SU-DHL-6 (cell line): ENCODE data around the gene OTOF.

Experiments
- EZH2phosphoT487 ChIP-seq: fragments of 200-600 bp; sonication (generic), shearing (Covaris generic); conservative IDR thresholded peaks from 2 replicates; pipeline ENCODE4 v1.6.1; 2018; ENCODE audit warnings: mild to moderate bottlenecking, antibody characterized with exemption, low read length, moderate library complexity, mixed read lengths
- TF ChIP-seq, protein P1 (sequence below): fragments of 200-600 bp; sonication (generic); IDR thresholded peaks from one replicate; pipeline ENCODE4 v1.5.1; 2017; ENCODE audit warnings: antibody characterized with exemption, mild to moderate bottlenecking, low read length, moderate library complexity; ENCODE audit not compliant: insufficient read depth, poor library complexity, severe bottlenecking

DNA sequence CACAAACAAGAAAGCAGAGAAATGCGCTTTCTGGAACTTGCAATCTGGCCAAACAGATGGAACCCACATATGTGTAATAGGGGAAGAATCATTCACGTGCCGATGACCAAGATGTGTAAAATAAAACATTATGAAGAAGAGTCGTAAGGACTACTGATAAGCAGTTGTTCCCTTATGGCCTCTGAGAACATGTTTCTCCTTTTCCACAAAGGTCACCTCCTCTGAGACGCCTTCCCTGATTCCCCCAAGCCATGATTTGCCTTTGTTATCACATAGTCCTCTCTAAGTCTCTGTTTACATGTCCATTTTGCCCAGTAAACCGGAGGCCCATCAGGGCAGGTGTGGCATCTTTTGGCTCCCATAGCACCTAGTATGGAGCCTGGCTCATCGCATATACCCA lies 8.0 kb downstream of the OTOF start:
- TF ChIP-seq, protein P1, sequence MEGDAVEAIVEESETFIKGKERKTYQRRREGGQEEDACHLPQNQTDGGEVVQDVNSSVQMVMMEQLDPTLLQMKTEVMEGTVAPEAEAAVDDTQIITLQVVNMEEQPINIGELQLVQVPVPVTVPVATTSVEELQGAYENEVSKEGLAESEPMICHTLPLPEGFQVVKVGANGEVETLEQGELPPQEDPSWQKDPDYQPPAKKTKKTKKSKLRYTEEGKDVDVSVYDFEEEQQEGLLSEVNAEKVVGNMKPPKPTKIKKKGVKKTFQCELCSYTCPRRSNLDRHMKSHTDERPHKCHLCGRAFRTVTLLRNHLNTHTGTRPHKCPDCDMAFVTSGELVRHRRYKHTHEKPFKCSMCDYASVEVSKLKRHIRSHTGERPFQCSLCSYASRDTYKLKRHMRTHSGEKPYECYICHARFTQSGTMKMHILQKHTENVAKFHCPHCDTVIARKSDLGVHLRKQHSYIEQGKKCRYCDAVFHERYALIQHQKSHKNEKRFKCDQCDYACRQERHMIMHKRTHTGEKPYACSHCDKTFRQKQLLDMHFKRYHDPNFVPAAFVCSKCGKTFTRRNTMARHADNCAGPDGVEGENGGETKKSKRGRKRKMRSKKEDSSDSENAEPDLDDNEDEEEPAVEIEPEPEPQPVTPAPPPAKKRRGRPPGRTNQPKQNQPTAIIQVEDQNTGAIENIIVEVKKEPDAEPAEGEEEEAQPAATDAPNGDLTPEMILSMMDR = no peak
- TF ChIP-seq EZH2phosphoT487 = no peak
